B cell (primary cell): ENCODE measurements around the gene IPCEF1. TPM values are rescaled to one million over a fixed set of nuclear protein-coding genes. Genes with fewer than 3 reads are reported as not detected.

ENCODE experiments used
- ATAC-seq: fragments of 200-7000 bp; cut with Tn5 transposase; one replicate; pipeline ENCODE4 v1.10.0; 2021; ENCODE audit warnings: low read depth, mild to moderate bottlenecking, moderate number of reproducible peaks, moderate library complexity
- CTCF ChIA-PET: fragments of 350-600 bp; sonication (Branson Sonifier 250); formaldehyde crosslinking; loops from one replicate; lab custom pipeline; 2021; ENCODE audit warnings: antibody characterized with exemption, inconsistent platforms; lab: Charles Lee
- POLR2A ChIA-PET: fragments of 350-600 bp; sonication (Branson Sonifier 250); formaldehyde crosslinking; loops from one replicate; lab custom pipeline; 2021; ENCODE audit warnings: antibody characterized with exemption; lab: Charles Lee
- DNase-seq: peaks from one replicate; pipeline ENCODE4 v3.0.0; 2013
- H2AFZ ChIP-seq: 2 replicates; pipeline ENCODE4 v1.6.1; 2012; ENCODE audit warnings: mild to moderate bottlenecking, low read depth, low read length; ENCODE audit not compliant: insufficient read depth, poor library complexity, severe bottlenecking
- H3K27ac ChIP-seq, 2 donors: 1 replicate in 1 of 2; 2 replicates in 1 of 2; pipeline ENCODE4 v1.5.1; 2012 to 2013; ENCODE audit warnings: low read length in 2 of 2, mild to moderate bottlenecking in 2 of 2, moderate library complexity in 1 of 2
- H3K27me3 ChIP-seq, 4 experiments: fragments of 200-600 bp in 1 of 4; sonication (generic) in 1 of 4; replicated peaks in 1 of 4; 1 replicate in 2 of 4; 2 replicates in 2 of 4; pipeline versions ENCODE4 v1.6.1 to v1.7.0; 2013 to 2016; ENCODE audit warnings: low read length in 3 of 4, mild to moderate bottlenecking in 2 of 4, mixed read lengths in 1 of 4, moderate library complexity in 1 of 4; ENCODE audit not compliant: insufficient read depth in 4 of 4, control insufficient read depth in 3 of 4; ENCODE audit errors: control extremely low read depth in 1 of 4
- H3K36me3 ChIP-seq, 2 experiments: replicated peaks in 1 of 2; 1 replicate in 1 of 2; 2 replicates in 1 of 2; pipeline versions ENCODE4 v1.6.1 to v1.7.1; 2013; ENCODE audit warnings: low read length in 1 of 2; ENCODE audit not compliant: insufficient read depth in 2 of 2, control insufficient read depth in 1 of 2; ENCODE audit errors: control extremely low read depth in 1 of 2, extremely low read depth in 1 of 2
- H3K4me1 ChIP-seq, 2 donors: fragments of 200-600 bp in 1 of 2; sonication (generic) in 1 of 2; 1 replicate in 1 of 2; 2 replicates in 1 of 2; pipeline versions ENCODE4 v1.5.1 to v1.6.1; 2013 to 2017; ENCODE audit warnings: low read length in 2 of 2; ENCODE audit not compliant: control insufficient read depth in 2 of 2, insufficient read depth in 2 of 2
- H3K4me2 ChIP-seq: replicated peaks from 2 replicates; pipeline ENCODE3; 2012; ENCODE audit warnings: mild to moderate bottlenecking, low read depth, low read length; ENCODE audit not compliant: poor library complexity, severe bottlenecking
- H3K4me3 ChIP-seq, 5 experiments: fragments of 200-600 bp in 1 of 5; sonication (generic) in 1 of 5; 1 replicate in 3 of 5; 2 replicates in 2 of 5; pipeline versions ENCODE4 v1.5.1 to v1.7.0; 2011 to 2016; ENCODE audit warnings: low read length in 4 of 5, mild to moderate bottlenecking in 4 of 5, low read depth in 2 of 5, control low read depth in 1 of 5, moderate library complexity in 1 of 5; ENCODE audit not compliant: insufficient read depth in 1 of 5; ENCODE audit errors: control extremely low read depth in 1 of 5, extremely low read depth in 1 of 5
- H3K79me2 ChIP-seq: fragments of 200-600 bp; sonication (generic); one replicate; pipeline ENCODE4 v1.6.0; 2016; ENCODE audit warnings: low read length; ENCODE audit not compliant: control insufficient read depth, insufficient read depth
- H3K9ac ChIP-seq: fragments of 200-600 bp; sonication (generic); 2 replicates; pipeline ENCODE4 v1.6.1; 2017; ENCODE audit warnings: mild to moderate bottlenecking, low read length, moderate library complexity
- H3K9me3 ChIP-seq, 3 donors: one replicate each; pipeline versions ENCODE4 v1.6.1 to v1.7.1; 2013; ENCODE audit warnings: low read length in 2 of 3; ENCODE audit not compliant: control insufficient read depth in 2 of 3, insufficient read depth in 1 of 3; ENCODE audit errors: control extremely low read depth in 1 of 3
- H4K20me1 ChIP-seq: 2 replicates; pipeline ENCODE4 v1.6.0; 2012; ENCODE audit warnings: mild to moderate bottlenecking, low read length; ENCODE audit not compliant: insufficient read depth, control insufficient read depth, poor library complexity, severe bottlenecking
- H3K27ac Mint-ChIP-seq: one replicate; pipeline ENCODE4 v1.8.0; 2021; ENCODE audit warnings: mixed read lengths
- H3K27me3 Mint-ChIP-seq: one replicate; pipeline ENCODE4 v1.8.0; 2021; ENCODE audit warnings: mixed read lengths
- H3K4me1 Mint-ChIP-seq: one replicate; pipeline ENCODE4 v1.8.0; 2021; ENCODE audit warnings: mixed read lengths
- H3K4me3 Mint-ChIP-seq: one replicate; pipeline ENCODE4 v1.8.0; 2021; ENCODE audit warnings: mixed read lengths
- H3K9me3 Mint-ChIP-seq: one replicate; pipeline ENCODE4 v1.8.0; 2022; ENCODE audit warnings: mixed read lengths; ENCODE audit not compliant: insufficient read depth
- CTCF ChIP-seq: fragments of 200-600 bp; IDR thresholded peaks from one replicate; pipeline ENCODE4 v1.8.0; 2022; ENCODE audit warnings: antibody characterized with exemption, mild to moderate bottlenecking
- EZH2 ChIP-seq: IDR thresholded peaks from 2 replicates; pipeline ENCODE4 v1.6.1; 2012; ENCODE audit warnings: borderline replicate concordance, low read depth, mild to moderate bottlenecking, moderate library complexity, low read length; ENCODE audit not compliant: insufficient read depth, poor library complexity, severe bottlenecking
- WGBS: methylation state at CpG from one replicate; pipeline ENCODE4 v1.1.5; 2013; ENCODE audit warnings: missing lambda C conversion rate; ENCODE audit not compliant: insufficient coverage; 5-methylcytosine and 5-hydroxymethylcytosine counted together
- intact Hi-C: fragments of 100-400 bp; cut with micrococcal nuclease; formaldehyde crosslinking; loops from one replicate; pipeline ENCODE4 v1.10.0; 2022
- polyA plus RNA-seq: library from polyadenylated mRNA; depleted of rRNA; stranded (reverse); fragments of >200 nt; gene quantifications from 2 replicates; pipeline ENCODE4 v1.2.3, GENCODE V29; 2012
- total RNA-seq, 2 donors: library from RNA; stranded (reverse); fragments of 120-200 nt in 1 of 2; gene quantifications; 1 replicate in 1 of 2; 2 replicates in 1 of 2; pipeline versions ENCODE4 v1.2.3 to v1.2.4, GENCODE V29; 2013 to 2022

IPCEF1 gene
- total and polyA plus RNA-seq, 2 donors (not counting 1 experiment from before 2014, with no cell fraction given) = 0.22 to 0.94 TPM

- ATAC-seq = no peak
- no peaks in the 10 kb centered on the region for H3K4me1 Mint-ChIP-seq
- TF ChIP-seq CTCF (no peak), EZH2 (no peak)
- H3K27me3 Mint-ChIP-seq = peaks cover 23% of the 10 kb centered on the region
- no peak overlapping the region for H2AFZ ChIP-seq
- no peak for DNase-seq
- intact Hi-C loops = no loop called here
- H3K4me1 ChIP-seq = no peaks in the 10 kb centered on the region
- H3K36me3 ChIP-seq = no peaks in the 10 kb centered on the region
- no peak overlapping the region for H3K27ac Mint-ChIP-seq
- no peaks in the 10 kb centered on the region for H3K79me2 ChIP-seq
- CTCF ChIA-PET = no interaction called here
- H3K4me3 ChIP-seq = no peak overlapping the region
- H4K20me1 ChIP-seq = no peaks in the 10 kb centered on the region
- no peaks in the 10 kb centered on the region for H3K27me3 ChIP-seq
- H3K9me3 ChIP-seq = no peaks in the 10 kb centered on the region
- POLR2A ChIA-PET = no interaction called here
- no peak overlapping the region for H3K9ac ChIP-seq
- 60% methylated on average over 1 of the region's 1 CpG for WGBS
- H3K27ac ChIP-seq = no peak overlapping the region
- peaks cover 7% of the 10 kb centered on the region for H3K9me3 Mint-ChIP-seq
- no peak overlapping the region for H3K4me3 Mint-ChIP-seq
- no peak overlapping the region for H3K4me2 ChIP-seq
These were observed 33.4 kb upstream of the IPCEF1 start for GRCh38 chr6:154390034-154390433.

GRCh38 chr6:154388803-154389202 is 32.2 kb upstream of the IPCEF1 start:
- ChIA-PET CTCF (no interaction called here), POLR2A (no interaction called here)
- Mint-ChIP-seq H3K27me3 (peaks cover 23% of the 10 kb centered on the region), H3K27ac (no peak overlapping the region), H3K4me3 (no peak overlapping the region), H3K9me3 (peaks cover 7% of the 10 kb centered on the region), H3K4me1 (no peaks in the 10 kb centered on the region)
- no CpG with 5 or more reads among the region's 3 CpGs for WGBS
- no peaks in the 10 kb centered on the region for H3K4me1 ChIP-seq
- H3K9me3 ChIP-seq = no peaks in the 10 kb centered on the region
- H3K9ac ChIP-seq = no peak overlapping the region
- no peak for ATAC-seq
- TF ChIP-seq CTCF (no peak), EZH2 (no peak)
- no peak overlapping the region for H3K4me2 ChIP-seq
- no peak overlapping the region for H3K27ac ChIP-seq
- no peaks in the 10 kb centered on the region for H3K79me2 ChIP-seq
- H3K4me3 ChIP-seq = no peak overlapping the region
- no peak overlapping the region for H2AFZ ChIP-seq
- H3K27me3 ChIP-seq = no peaks in the 10 kb centered on the region
- H3K36me3 ChIP-seq = no peaks in the 10 kb centered on the region
- intact Hi-C loops = no loop called here
- H4K20me1 ChIP-seq = no peaks in the 10 kb centered on the region
- no peak for DNase-seq
